Measurements from ENCODE around the gene SLC43A2. TPM values are rescaled to one million over a fixed set of nuclear protein-coding genes. Genes with fewer than 3 reads are reported as not detected.

Gene SLC43A2
- total RNA-seq (2021) (10.3 to 11.6 TPM (median 11.0 TPM) in 3 replicates), Bru-seq, nascent RNA (percentile 35 among the genes with signal in this experiment)
- long read RNA-seq, experiment 1, full-length matches to known transcripts, result 30 of 64 reads
- long read RNA-seq, experiment 1, partial matches to known transcripts, result 9 of 64 reads
- long read RNA-seq, experiment 1, other reads (novel, unspliced or antisense), result 25 of 64 reads
- long read RNA-seq, experiment 2, full-length matches to known transcripts, result 6 of 17 reads
- long read RNA-seq, experiment 2, partial matches to known transcripts, result 6 of 17 reads
- long read RNA-seq, experiment 2, other reads (novel, unspliced or antisense), result 5 of 17 reads
- long read RNA-seq, experiment 3, result 0 reads

DNA sequence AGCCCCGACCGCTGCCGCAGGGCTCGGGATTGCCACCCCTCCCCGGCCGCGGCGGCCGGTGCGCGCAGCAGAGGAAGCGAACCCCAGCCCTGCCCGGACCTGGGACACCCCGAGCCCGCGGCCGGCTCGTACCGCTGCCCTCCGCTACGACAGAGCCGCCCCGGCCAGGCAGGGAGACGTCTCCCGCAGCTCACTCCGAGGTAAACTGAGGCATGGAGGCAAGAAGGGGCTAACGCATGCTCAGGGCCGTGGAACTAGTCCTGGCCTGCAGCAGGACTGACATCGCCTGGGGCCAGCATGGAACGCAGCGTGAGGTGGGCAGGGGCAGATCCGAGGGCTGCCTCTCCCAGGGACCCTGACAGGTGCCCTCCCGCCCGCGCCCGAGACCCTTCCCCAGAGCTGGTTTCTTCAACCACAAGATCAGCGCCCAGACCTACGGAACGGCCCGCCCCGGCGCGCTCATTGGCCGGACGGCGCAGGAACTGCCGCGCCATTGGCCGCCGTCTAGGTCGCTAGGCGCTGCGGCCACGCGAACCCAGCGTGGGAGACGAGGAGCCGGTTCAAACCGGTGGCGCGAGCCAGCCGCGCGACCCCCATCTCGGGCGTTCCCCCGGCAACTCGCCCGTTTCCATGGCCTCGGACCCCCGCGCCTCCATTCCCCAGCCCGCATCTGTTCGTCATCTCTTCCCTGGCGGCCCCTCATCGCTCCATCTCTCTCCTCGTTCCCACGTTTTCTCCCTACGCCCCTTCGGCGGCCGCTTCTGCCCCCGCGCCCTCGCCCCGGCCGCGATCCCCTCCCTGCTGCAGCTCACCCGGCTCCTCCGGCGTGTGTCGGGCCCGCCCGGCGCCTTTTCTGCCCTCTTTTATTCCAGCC, at the start of gene SLC43A2:
Gene SLC43A2, minus strand, starts transcription at position 853 of the 874 bp plus-strand sequence. CDS start 960 bp downstream, outside the sequence.
- peak; percentile 91 for DNase-seq (ENCODE audit: low spot score)
- TF ChIP-seq ZNF219 (CRISPR knock-in tag; IDR thresholded peaks at IDR 0.05; ENCODE audit: borderline replicate concordance), result no peak
- TF ChIP-seq FOXK1 (CRISPR knock-in tag; IDR thresholded peaks at IDR 0.05), result peak; percentile 43; the same call in 1 of the 2 replicates
- 0 out of 2 replicates have a peak, but pooled peaks have one; percentile 34 for TF ChIP-seq ESRRA (CRISPR knock-in tag; IDR thresholded peaks at IDR 0.05; ENCODE audit: borderline replicate concordance)
- TF ChIP-seq ARID4B (CRISPR knock-in tag; IDR thresholded peaks at IDR 0.05; ENCODE audit: borderline replicate concordance), result peak; percentile 56; the same call in 1 of the 2 replicates
- no peak for TF ChIP-seq HMGA2 (CRISPR knock-in tag; IDR thresholded peaks at IDR 0.05)
- TF ChIP-seq, protein P1, sequence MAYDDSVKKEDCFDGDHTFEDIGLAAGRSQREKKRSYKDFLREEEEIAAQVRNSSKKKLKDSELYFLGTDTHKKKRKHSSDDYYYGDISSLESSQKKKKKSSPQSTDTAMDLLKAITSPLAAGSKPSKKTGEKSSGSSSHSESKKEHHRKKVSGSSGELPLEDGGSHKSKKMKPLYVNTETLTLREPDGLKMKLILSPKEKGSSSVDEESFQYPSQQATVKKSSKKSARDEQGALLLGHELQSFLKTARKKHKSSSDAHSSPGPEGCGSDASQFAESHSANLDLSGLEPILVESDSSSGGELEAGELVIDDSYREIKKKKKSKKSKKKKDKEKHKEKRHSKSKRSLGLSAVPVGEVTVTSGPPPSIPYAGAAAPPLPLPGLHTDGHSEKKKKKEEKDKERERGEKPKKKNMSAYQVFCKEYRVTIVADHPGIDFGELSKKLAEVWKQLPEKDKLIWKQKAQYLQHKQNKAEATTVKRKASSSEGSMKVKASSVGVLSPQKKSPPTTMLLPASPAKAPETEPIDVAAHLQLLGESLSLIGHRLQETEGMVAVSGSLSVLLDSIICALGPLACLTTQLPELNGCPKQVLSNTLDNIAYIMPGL (CRISPR knock-in tag; IDR thresholded peaks at IDR 0.05), result peak; percentile 34
- TF ChIP-seq, protein P2, sequence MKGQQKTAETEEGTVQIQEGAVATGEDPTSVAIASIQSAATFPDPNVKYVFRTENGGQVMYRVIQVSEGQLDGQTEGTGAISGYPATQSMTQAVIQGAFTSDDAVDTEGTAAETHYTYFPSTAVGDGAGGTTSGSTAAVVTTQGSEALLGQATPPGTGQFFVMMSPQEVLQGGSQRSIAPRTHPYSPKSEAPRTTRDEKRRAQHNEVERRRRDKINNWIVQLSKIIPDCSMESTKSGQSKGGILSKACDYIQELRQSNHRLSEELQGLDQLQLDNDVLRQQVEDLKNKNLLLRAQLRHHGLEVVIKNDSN (CRISPR knock-in tag; IDR thresholded peaks at IDR 0.05), result 0 out of 2 replicates have a peak, but pooled peaks have one; percentile 16
- no peak for TF ChIP-seq ATF1 (CRISPR knock-in tag; IDR thresholded peaks at IDR 0.05)
- TF ChIP-seq ZNF121 (CRISPR knock-in tag; IDR thresholded peaks at IDR 0.05), result no peak
- TF ChIP-seq NR2C2 (CRISPR knock-in tag; IDR thresholded peaks at IDR 0.05), result no peak
- TF ChIP-seq, protein P3, sequence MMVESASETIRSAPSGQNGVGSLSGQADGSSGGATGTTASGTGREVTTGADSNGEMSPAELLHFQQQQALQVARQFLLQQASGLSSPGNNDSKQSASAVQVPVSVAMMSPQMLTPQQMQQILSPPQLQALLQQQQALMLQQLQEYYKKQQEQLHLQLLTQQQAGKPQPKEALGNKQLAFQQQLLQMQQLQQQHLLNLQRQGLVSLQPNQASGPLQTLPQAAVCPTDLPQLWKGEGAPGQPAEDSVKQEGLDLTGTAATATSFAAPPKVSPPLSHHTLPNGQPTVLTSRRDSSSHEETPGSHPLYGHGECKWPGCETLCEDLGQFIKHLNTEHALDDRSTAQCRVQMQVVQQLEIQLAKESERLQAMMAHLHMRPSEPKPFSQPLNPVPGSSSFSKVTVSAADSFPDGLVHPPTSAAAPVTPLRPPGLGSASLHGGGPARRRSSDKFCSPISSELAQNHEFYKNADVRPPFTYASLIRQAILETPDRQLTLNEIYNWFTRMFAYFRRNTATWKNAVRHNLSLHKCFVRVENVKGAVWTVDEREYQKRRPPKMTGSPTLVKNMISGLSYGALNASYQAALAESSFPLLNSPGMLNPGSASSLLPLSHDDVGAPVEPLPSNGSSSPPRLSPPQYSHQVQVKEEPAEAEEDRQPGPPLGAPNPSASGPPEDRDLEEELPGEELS (CRISPR knock-in tag; IDR thresholded peaks at IDR 0.05), result peak; percentile 44; the same call in 1 of the 2 replicates
- TF ChIP-seq KAT7 (CRISPR knock-in tag; IDR thresholded peaks at IDR 0.05; ENCODE audit: borderline replicate concordance), result 0 out of 2 replicates have a peak, but pooled peaks have one; percentile 73
- TF ChIP-seq ZNF263 (CRISPR knock-in tag; IDR thresholded peaks at IDR 0.05; ENCODE audit: low read depth), result no peak
- 0 out of 2 replicates have a peak, but pooled peaks have one; percentile 52 for TF ChIP-seq ELF4 (CRISPR knock-in tag; IDR thresholded peaks at IDR 0.05; ENCODE audit: low read depth)
- no peak for TF ChIP-seq CDX4 (CRISPR knock-in tag; IDR thresholded peaks at IDR 0.05; ENCODE audit: borderline replicate concordance)
- TF ChIP-seq, protein P4, sequence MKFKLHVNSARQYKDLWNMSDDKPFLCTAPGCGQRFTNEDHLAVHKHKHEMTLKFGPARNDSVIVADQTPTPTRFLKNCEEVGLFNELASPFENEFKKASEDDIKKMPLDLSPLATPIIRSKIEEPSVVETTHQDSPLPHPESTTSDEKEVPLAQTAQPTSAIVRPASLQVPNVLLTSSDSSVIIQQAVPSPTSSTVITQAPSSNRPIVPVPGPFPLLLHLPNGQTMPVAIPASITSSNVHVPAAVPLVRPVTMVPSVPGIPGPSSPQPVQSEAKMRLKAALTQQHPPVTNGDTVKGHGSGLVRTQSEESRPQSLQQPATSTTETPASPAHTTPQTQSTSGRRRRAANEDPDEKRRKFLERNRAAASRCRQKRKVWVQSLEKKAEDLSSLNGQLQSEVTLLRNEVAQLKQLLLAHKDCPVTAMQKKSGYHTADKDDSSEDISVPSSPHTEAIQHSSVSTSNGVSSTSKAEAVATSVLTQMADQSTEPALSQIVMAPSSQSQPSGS (CRISPR knock-in tag; IDR thresholded peaks at IDR 0.05; ENCODE audit: borderline replicate concordance, low read depth), result no peak
- TF ChIP-seq EMX1 (CRISPR knock-in tag; IDR thresholded peaks at IDR 0.05), result 0 out of 2 replicates have a peak, but pooled peaks have one; percentile 34
- TF ChIP-seq ETV6 (CRISPR knock-in tag; IDR thresholded peaks at IDR 0.05), result peak; percentile 30; the same call in 1 of the 2 replicates
- TF ChIP-seq SP1 (CRISPR knock-in tag; conservative IDR thresholded peaks at IDR 0.05), result 0 out of 2 replicates have a peak, but pooled peaks have one; percentile 78
- peak; percentile 82 for TF ChIP-seq MAX (CRISPR knock-in tag; IDR thresholded peaks at IDR 0.05)
- peak; percentile 73 for TF ChIP-seq MYBL2 (CRISPR knock-in tag; IDR thresholded peaks at IDR 0.05)
- TF ChIP-seq GABPB1 (CRISPR knock-in tag; IDR thresholded peaks at IDR 0.05), result peak; percentile 15; the same call in 1 of the 2 replicates

More for the DNA sequence above, at the start of gene SLC43A2:
- H3K4me1 Mint-ChIP-seq, result peaks cover 25% of the 10 kb centered on the region
- no peaks in the 10 kb centered on the region for H3K9me3 Mint-ChIP-seq
- peak within 1 kb of the TSS; percentile 87 for H3K4me3 Mint-ChIP-seq
- ChIA-PET POLR2A (interaction anchor here (0.6 to 3.1 kb wide), 5 partner anchors 20 to 136 kb away, joined by 3 to 12 read pairs (median 3); partner anchors contain the start of gene RILP), CTCF (interaction anchor here (0.5 to 8.7 kb wide), 13 partner anchors 7 to 399 kb away, joined by 3 to 240 read pairs (median 11); partner anchors contain the start of genes INPP5K, MYO1C, RILP and SCARF1)
- peak within 1 kb of the TSS; percentile 97 for H3K27ac Mint-ChIP-seq
- ATAC-seq, result peak; percentile 82
- no peaks in the 10 kb centered on the region for H3K36me3 Mint-ChIP-seq
- peaks cover 19% of the 10 kb centered on the region for H3K27me3 Mint-ChIP-seq (ENCODE audit: low read depth)
